IPS-15b (cell line): ENCODE measurements around the gene AUTS2.

Experiments
- H3K27me3 ChIP-seq: one replicate; pipeline ENCODE4 v1.6.1; 2013; ENCODE audit warnings: low read length; ENCODE audit not compliant: control insufficient read depth, insufficient read depth
- H3K36me3 ChIP-seq: one replicate; pipeline ENCODE4 v1.6.1; 2013; ENCODE audit warnings: low read length; ENCODE audit not compliant: control insufficient read depth, insufficient read depth
- H3K4me1 ChIP-seq: one replicate; pipeline ENCODE4 v1.6.1; 2013; ENCODE audit warnings: mild to moderate bottlenecking, low read length; ENCODE audit not compliant: control insufficient read depth, insufficient read depth
- H3K4me3 ChIP-seq: one replicate; pipeline ENCODE4 v1.5.1; 2013; ENCODE audit warnings: low read depth, low read length
- H3K9ac ChIP-seq: one replicate; pipeline ENCODE4 v1.6.1; 2013; ENCODE audit warnings: low read depth, mild to moderate bottlenecking, low read length
- H3K9me3 ChIP-seq: one replicate; pipeline ENCODE4 v1.6.1; 2013; ENCODE audit warnings: mild to moderate bottlenecking, low read length; ENCODE audit not compliant: control insufficient read depth, insufficient read depth

Gene AUTS2

GRCh38 chr7:70384024-70384423, 785.7 kb downstream of the AUTS2 start:
- Histone ChIP-seq H3K4me1 (no peaks in the 10 kb centered on the region), H3K36me3 (no peaks in the 10 kb centered on the region), H3K4me3 (no peak overlapping the region), H3K9ac (no peak overlapping the region), H3K9me3 (no peaks in the 10 kb centered on the region), H3K27me3 (no peaks in the 10 kb centered on the region)

GRCh38 chr7:70384891-70385290, 786.6 kb downstream of the AUTS2 start:
- Histone ChIP-seq H3K27me3 (no peaks in the 10 kb centered on the region), H3K4me3 (no peak overlapping the region), H3K9ac (no peak overlapping the region), H3K4me1 (no peaks in the 10 kb centered on the region), H3K9me3 (no peaks in the 10 kb centered on the region), H3K36me3 (no peaks in the 10 kb centered on the region)

GRCh38 chr7:70387217-70387616, 788.9 kb downstream of the AUTS2 start:
- Histone ChIP-seq H3K36me3 (no peaks in the 10 kb centered on the region), H3K9me3 (no peaks in the 10 kb centered on the region), H3K4me1 (no peaks in the 10 kb centered on the region), H3K9ac (no peak overlapping the region), H3K27me3 (no peaks in the 10 kb centered on the region), H3K4me3 (no peak overlapping the region)

- Histone ChIP-seq H3K4me1 (no peaks in the 10 kb centered on the region), H3K36me3 (no peaks in the 10 kb centered on the region), H3K9ac (no peak overlapping the region), H3K27me3 (no peaks in the 10 kb centered on the region), H3K4me3 (no peak overlapping the region), H3K9me3 (no peaks in the 10 kb centered on the region)
These were observed 791.4 kb downstream of the AUTS2 start for GRCh38 chr7:70389531-70390151.

- Histone ChIP-seq H3K9me3 (no peaks in the 10 kb centered on the region), H3K4me1 (no peaks in the 10 kb centered on the region), H3K9ac (no peak overlapping the region), H3K36me3 (no peaks in the 10 kb centered on the region), H3K27me3 (no peaks in the 10 kb centered on the region), H3K4me3 (no peak overlapping the region)
These were observed 792.0 kb downstream of the AUTS2 start for GRCh38 chr7:70390251-70390650.

- Histone ChIP-seq H3K4me1 (no peaks in the 10 kb centered on the region), H3K9ac (no peak overlapping the region), H3K27me3 (no peaks in the 10 kb centered on the region), H3K36me3 (no peaks in the 10 kb centered on the region), H3K9me3 (no peaks in the 10 kb centered on the region), H3K4me3 (no peak overlapping the region)
These were observed 794.1 kb downstream of the AUTS2 start for GRCh38 chr7:70392256-70392876.

GRCh38 chr7:70392877-70393435, 794.7 kb downstream of the AUTS2 start:
- Histone ChIP-seq H3K9ac (no peak overlapping the region), H3K9me3 (no peaks in the 10 kb centered on the region), H3K4me1 (no peaks in the 10 kb centered on the region), H3K36me3 (no peaks in the 10 kb centered on the region), H3K27me3 (no peaks in the 10 kb centered on the region), H3K4me3 (no peak overlapping the region)

GRCh38 chr7:70393956-70394355, 795.7 kb downstream of the AUTS2 start:
- no peak overlapping the region for H3K9ac ChIP-seq
- H3K4me1 ChIP-seq: no peaks in the 10 kb centered on the region

GRCh38 chr7:70400829-70401380, 802.6 kb downstream of the AUTS2 start:
- H3K9me3 ChIP-seq: no peaks in the 10 kb centered on the region
- no peak overlapping the region for H3K9ac ChIP-seq
- no peaks in the 10 kb centered on the region for H3K4me1 ChIP-seq
- H3K27me3 ChIP-seq: no peaks in the 10 kb centered on the region
- H3K36me3 ChIP-seq: no peaks in the 10 kb centered on the region
- no peak overlapping the region for H3K4me3 ChIP-seq

More at GRCh38 chr7:70393956-70394355, 795.7 kb downstream of the AUTS2 start:
- Histone ChIP-seq H3K27me3 (no peaks in the 10 kb centered on the region), H3K9me3 (no peaks in the 10 kb centered on the region), H3K36me3 (no peaks in the 10 kb centered on the region), H3K4me3 (no peak overlapping the region)

GRCh38 chr7:70402069-70402468, 803.8 kb downstream of the AUTS2 start:
- H3K36me3 ChIP-seq: no peaks in the 10 kb centered on the region
- H3K27me3 ChIP-seq: no peaks in the 10 kb centered on the region
- no peak overlapping the region for H3K4me3 ChIP-seq
- no peak overlapping the region for H3K9ac ChIP-seq
- no peaks in the 10 kb centered on the region for H3K4me1 ChIP-seq
- no peaks in the 10 kb centered on the region for H3K9me3 ChIP-seq

GRCh38 chr7:70405241-70405640, 807.0 kb downstream of the AUTS2 start:
- Histone ChIP-seq H3K27me3 (no peaks in the 10 kb centered on the region), H3K9me3 (no peaks in the 10 kb centered on the region), H3K4me1 (no peaks in the 10 kb centered on the region), H3K36me3 (no peaks in the 10 kb centered on the region), H3K9ac (no peak overlapping the region), H3K4me3 (no peak overlapping the region)
